ENCODE results near the gene PLLP.

- no peak for TF ChIP-seq CTCF (conservative IDR thresholded peaks at IDR 0.05; ENCODE audit: low read length)
- no peak for TF ChIP-seq EZH2phosphoT487 (IDR thresholded peaks at IDR 0.05; ENCODE audit: borderline replicate concordance)
Observed at GRCh38 chr16:57315416-57315815, 30.9 kb upstream of the PLLP start.
